Ovary (tissue), 9 donors: ENCODE results near the gene XBP1. TPM values are rescaled to one million over a fixed set of nuclear protein-coding genes. Genes with fewer than 3 reads are reported as not detected.
A peak's percentile ranks its signal among the peaks of the same experiment; 100 is the strongest.

Experiments
- DNase-seq, 5 donors: peaks; one replicate each; pipeline ENCODE4 v3.0.0-alpha.2; 2019 to 2020
- H3K27ac ChIP-seq, 2 donors: fragments of 200-600 bp; one replicate each; pipeline versions ENCODE4 v1.5.1 to v1.8.0; 2019 to 2022
- H3K27me3 ChIP-seq: fragments of 200-600 bp; one replicate; pipeline ENCODE4 v1.8.0; 2022
- H3K36me3 ChIP-seq: fragments of 200-600 bp; sonication (generic); one replicate; pipeline ENCODE4 v1.5.1; 2019
- H3K4me1 ChIP-seq: one replicate; pipeline ENCODE4 v1.8.1; 2013; ENCODE audit warnings: mild to moderate bottlenecking, moderate library complexity; ENCODE audit not compliant: insufficient read depth
- H3K4me3 ChIP-seq: fragments of 200-600 bp; sonication (generic); one replicate; pipeline ENCODE4 v1.5.1; 2017
- H3K9me3 ChIP-seq, 2 donors: fragments of 200-600 bp in 1 of 2; sonication (generic) in 1 of 2; one replicate each; pipeline versions ENCODE4 v1.5.1 to v1.8.1; 2013 to 2019; ENCODE audit warnings: mild to moderate bottlenecking in 1 of 2, moderate library complexity in 1 of 2
- EP300 ChIP-seq: sonication (generic); formaldehyde crosslinking; IDR thresholded peaks from one replicate; pipeline ENCODE4 v1.6.1; 2017; ENCODE audit warnings: antibody characterized with exemption
- POLR2A ChIP-seq: fragments of 450-650 bp; IDR thresholded peaks from one replicate; pipeline ENCODE4 v1.6.1; 2017; ENCODE audit warnings: antibody characterized with exemption, mild to moderate bottlenecking, moderate library complexity
- WGBS, 3 donors: extraction: QIAGEN DNeasy Blood & Tissue Kit in 1 of 3; methylation state at CpG; one replicate each; pipeline versions ENCODE4 v1.1.5 to v1.1.7; 2013 to 2017; 5-methylcytosine and 5-hydroxymethylcytosine counted together
- intact Hi-C, 4 donors: fragments of 100-400 bp; cut with DNase I; formaldehyde crosslinking; loops; one replicate each; pipeline versions ENCODE4 v1.11.0 to v1.15.1; 2022 to 2023
- polyA plus RNA-seq, 2 donors: library from polyadenylated mRNA; stranded (reverse); fragments of 200-250 nt in 1 of 2; fragments of 350-450 nt in 1 of 2; fragmentation: Illumina TruSeq in 1 of 2; extraction: RNeasy Lipid Tissue Mini Kit (QIAGEN cat#74804) in 1 of 2; gene quantifications; one replicate each; pipeline ENCODE4 v1.2.3, GENCODE V29; 2013 to 2014
- total RNA-seq, 7 donors: library from RNA; depleted of rRNA in 2 of 7; stranded (reverse); fragments of >200 nt in 2 of 7; fragmentation: NEBNext Ultra II Directional in 3 of 7; extraction: Animal tissue kit (Norgen Biotek cat#: 25700) in 3 of 7; gene quantifications; one replicate each; pipeline versions ENCODE4 v1.1.0 to v1.2.4, GENCODE V29; 2016 to 2023
- TF ChIP-seq, protein P1 (sequence below), 3 donors: fragments of 450-650 bp in 2 of 3; fragments of 200-600 bp in 1 of 3; IDR thresholded peaks; one replicate each; pipeline versions ENCODE4 v1.5.1 to v1.8.0; 2016 to 2022; ENCODE audit warnings: antibody characterized with exemption in 3 of 3, mild to moderate bottlenecking in 1 of 3
- donor health status: DM: no; HTN: no; CAD: no; lungs with moderate emphysema.
- donor health status: DM: no; HTN: no; CAD: no.
- donor health status: Bipolar disorder and iron deficiency.
- donor health status: DM: yes; HTN: yes; CAD: no.
- donor health status: DM: no; HTN: no; CAD: no.
- donor health status: DM: yes; HTN: yes; CAD: no.

XBP1 gene
- total and polyA plus RNA-seq, 9 donors, result 53.1 to 229 (median 138) TPM

DNA sequence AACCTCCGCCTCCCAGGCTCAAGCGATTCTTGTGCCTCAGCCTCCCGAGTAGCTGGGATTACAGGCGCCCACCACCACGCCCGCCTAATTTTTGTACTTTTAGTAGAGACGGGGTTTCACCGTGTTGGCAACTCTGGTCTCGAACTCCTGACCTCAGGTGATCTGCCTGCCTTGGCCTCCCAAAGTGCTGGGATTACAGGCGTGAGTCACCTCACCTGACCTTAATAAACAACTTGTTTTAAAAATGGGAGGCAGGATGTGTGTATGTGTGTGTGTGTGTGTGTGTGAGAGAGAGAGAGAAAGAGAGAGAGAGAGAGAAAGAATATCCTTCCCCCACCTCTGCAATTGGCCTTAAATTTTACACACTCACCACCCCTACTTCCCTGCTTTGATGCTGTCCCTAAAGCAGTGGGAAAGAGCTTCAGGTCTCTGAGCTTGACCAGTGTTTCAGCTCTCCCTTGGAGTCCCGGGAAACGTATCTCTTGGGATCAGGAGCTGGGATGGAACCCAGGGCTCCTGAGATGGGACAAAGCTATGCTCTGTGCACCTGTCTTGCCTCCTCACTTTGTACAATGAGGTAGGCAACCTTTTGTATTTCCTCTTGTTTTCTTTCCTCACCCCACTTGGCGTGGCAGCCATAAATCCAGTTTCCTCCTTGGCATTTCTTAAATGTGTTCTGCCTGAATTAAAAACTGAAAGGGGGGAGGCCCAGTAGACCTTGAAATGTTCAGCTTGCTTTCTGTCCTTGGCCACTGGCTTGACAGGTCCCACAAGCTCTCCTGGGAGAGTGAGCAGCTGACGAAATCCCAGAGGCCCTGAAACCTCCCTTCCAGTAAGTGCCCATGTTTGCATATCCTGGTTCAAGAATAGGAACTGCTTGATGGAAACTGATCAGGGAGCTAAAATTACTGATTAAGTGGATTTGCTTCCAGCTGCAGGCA lies 17.8 kb upstream of the XBP1 start:
- Histone ChIP-seq H3K27me3 (no peaks in the 10 kb centered on the region), H3K4me1 (peaks cover 12% of the 10 kb centered on the region), H3K36me3 (no peaks in the 10 kb centered on the region), H3K27ac (peak overlapping the region; percentile 11 to 56), H3K4me3 (no peak overlapping the region), H3K9me3 (no peaks in the 10 kb centered on the region)
- intact Hi-C loops, result no loop called here
- 74 to 77% (median 74%) methylated on average over 14 of the region's 14 CpGs for WGBS, 3 donors
- DNase-seq, result peak in 1 of 5 donors; percentile 29
- no peak for TF ChIP-seq POLR2A
- TF ChIP-seq, protein P1, sequence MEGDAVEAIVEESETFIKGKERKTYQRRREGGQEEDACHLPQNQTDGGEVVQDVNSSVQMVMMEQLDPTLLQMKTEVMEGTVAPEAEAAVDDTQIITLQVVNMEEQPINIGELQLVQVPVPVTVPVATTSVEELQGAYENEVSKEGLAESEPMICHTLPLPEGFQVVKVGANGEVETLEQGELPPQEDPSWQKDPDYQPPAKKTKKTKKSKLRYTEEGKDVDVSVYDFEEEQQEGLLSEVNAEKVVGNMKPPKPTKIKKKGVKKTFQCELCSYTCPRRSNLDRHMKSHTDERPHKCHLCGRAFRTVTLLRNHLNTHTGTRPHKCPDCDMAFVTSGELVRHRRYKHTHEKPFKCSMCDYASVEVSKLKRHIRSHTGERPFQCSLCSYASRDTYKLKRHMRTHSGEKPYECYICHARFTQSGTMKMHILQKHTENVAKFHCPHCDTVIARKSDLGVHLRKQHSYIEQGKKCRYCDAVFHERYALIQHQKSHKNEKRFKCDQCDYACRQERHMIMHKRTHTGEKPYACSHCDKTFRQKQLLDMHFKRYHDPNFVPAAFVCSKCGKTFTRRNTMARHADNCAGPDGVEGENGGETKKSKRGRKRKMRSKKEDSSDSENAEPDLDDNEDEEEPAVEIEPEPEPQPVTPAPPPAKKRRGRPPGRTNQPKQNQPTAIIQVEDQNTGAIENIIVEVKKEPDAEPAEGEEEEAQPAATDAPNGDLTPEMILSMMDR (IDR thresholded peaks at IDR 0.05), result no peak
- TF ChIP-seq EP300, result no peak

DNA sequence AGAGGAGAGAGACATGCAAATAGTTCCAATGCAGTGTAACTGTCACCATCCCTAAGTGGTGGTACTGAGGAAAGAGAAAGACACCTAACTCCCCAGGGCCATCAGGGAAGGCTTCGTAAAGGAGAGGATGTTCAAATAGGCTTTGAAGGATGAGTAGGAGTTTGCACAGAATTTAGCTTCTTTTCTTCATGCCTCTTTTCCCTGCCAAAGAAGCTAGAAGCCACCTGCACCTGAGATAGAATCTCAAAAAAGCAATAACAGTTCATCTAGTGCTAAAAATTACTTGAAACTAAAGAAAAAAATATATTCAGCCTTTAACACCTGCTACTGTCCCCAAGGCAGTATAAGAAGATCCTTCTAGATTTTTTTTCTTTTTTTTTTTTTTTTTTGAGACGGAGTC lies 16.7 kb upstream of the XBP1 start:
- Histone ChIP-seq H3K36me3 (no peaks in the 10 kb centered on the region), H3K4me1 (peaks cover 14% of the 10 kb centered on the region), H3K27ac (no peak overlapping the region), H3K27me3 (no peaks in the 10 kb centered on the region), H3K9me3 (no peaks in the 10 kb centered on the region), H3K4me3 (no peak overlapping the region)
- TF ChIP-seq POLR2A, result no peak
- TF ChIP-seq, protein P1 (IDR thresholded peaks at IDR 0.05), result no peak
- TF ChIP-seq EP300, result no peak
- intact Hi-C loops, result no loop called here
- 94 to 97% (median 96%) methylated on average over 2 of the region's 2 CpGs for whole genome bisulfite sequencing, 3 donors
- DNase-seq, result no peak

DNA sequence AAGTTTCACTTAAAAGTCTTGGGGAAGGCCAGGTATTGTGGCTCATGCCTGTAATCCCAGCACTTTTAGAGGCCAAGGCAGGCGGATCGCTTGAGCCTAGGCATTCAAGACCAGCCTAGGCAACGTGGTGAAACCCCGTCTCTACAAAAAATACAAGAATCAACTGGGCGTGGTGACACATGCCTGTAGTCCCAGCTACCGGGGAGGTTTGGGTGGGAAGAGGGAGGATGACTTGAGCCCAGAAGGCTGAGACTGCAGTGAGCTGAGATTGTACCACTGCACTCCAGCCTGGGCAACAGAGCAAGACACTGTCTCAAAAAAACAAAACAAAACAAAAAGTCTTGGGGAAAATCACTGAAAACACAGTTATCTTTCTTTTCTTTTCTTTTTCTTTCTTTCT lies 15.4 kb upstream of the XBP1 start:
- WGBS, 3 donors, result 89 to 94% (median 92%) methylated on average over 6 of the region's 6 CpGs
- peak in 1 of 5 donors; percentile 18 for DNase-seq
- Histone ChIP-seq H3K36me3 (no peaks in the 10 kb centered on the region), H3K9me3 (no peaks in the 10 kb centered on the region), H3K4me3 (no peak overlapping the region), H3K27me3 (no peaks in the 10 kb centered on the region), H3K27ac (no peak overlapping the region), H3K4me1 (peaks cover 14% of the 10 kb centered on the region)
- TF ChIP-seq, protein P1 (IDR thresholded peaks at IDR 0.05), result no peak
- TF ChIP-seq EP300 (no peak), POLR2A (no peak)
- intact Hi-C loops, result no loop called here

DNA sequence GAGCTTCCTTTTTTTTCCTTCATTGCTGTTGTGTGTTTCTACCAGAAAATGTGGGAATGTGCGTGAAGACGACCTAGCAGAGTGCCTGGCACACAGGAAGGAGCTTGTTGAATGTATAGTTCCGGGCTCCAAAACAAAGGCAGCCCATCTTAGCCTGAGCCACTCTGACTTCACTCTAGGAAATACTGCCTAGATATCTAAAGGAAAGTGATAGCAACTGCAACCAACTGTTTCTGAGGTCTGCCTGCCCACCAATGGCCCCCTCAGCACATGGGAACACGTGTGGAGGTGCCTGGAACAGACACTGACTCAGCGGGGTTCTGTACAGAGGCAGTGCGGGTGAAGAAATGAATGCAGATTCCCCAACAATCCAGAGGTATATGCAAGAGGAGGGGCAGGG lies 14.7 kb upstream of the XBP1 start:
- H3K9me3 ChIP-seq, result no peaks in the 10 kb centered on the region
- H3K27ac ChIP-seq, result no peak overlapping the region
- intact Hi-C loops, result no loop called here
- 58 to 78% (median 66%) methylated on average over 6 of the region's 6 CpGs for WGBS, 3 donors
- H3K4me1 ChIP-seq, result peaks cover 14% of the 10 kb centered on the region
- no peak overlapping the region for H3K4me3 ChIP-seq
- TF ChIP-seq EP300 (no peak), POLR2A (no peak)
- TF ChIP-seq, protein P1 (IDR thresholded peaks at IDR 0.05), result no peak
- no peaks in the 10 kb centered on the region for H3K36me3 ChIP-seq
- H3K27me3 ChIP-seq, result no peaks in the 10 kb centered on the region
- peak in 1 of 5 donors; percentile 14 for DNase-seq
